ENCODE results near the gene PSD2.

The PSD2 gene

GRCh38 chr5:139795074-139796001, at the start of gene PSD2:
Gene PSD2, plus strand, starts transcription at chr5:139795808. Its CDS starts 13,633 bp downstream, at chr5:139809441.
- no peak for DNase-seq

GRCh38 chr5:139746691-139747582, 48.7 kb upstream of the PSD2 start:
- DNase-seq, result peak; percentile 84 to 91

- peak; percentile 58 to 68 for DNase-seq
Observed at GRCh38 chr5:139747583-139748504, 47.8 kb upstream of the PSD2 start.

GRCh38 chr5:139748505-139748826, 47.1 kb upstream of the PSD2 start:
- no peak for DNase-seq

- no peak for DNase-seq
Observed at GRCh38 chr5:139749242-139749641, 46.4 kb upstream of the PSD2 start.

GRCh38 chr5:139751236-139751635, 44.4 kb upstream of the PSD2 start:
- DNase-seq, result no peak

GRCh38 chr5:139752506-139753473, 42.8 kb upstream of the PSD2 start:
- DNase-seq, result no peak

- DNase-seq, result peak; percentile 22 to 54
Observed at GRCh38 chr5:139755892-139756671, 39.5 kb upstream of the PSD2 start.

GRCh38 chr5:139756971-139757370, 38.6 kb upstream of the PSD2 start:
- DNase-seq, result no peak

- DNase-seq, result no peak
Observed at GRCh38 chr5:139757727-139758509, 37.7 kb upstream of the PSD2 start.

GRCh38 chr5:139758510-139759075, 37.0 kb upstream of the PSD2 start:
- DNase-seq, result no peak

- DNase-seq, result no peak
Observed at GRCh38 chr5:139759219-139759721, 36.3 kb upstream of the PSD2 start.

GRCh38 chr5:139760066-139761056, 35.2 kb upstream of the PSD2 start:
- DNase-seq, result no peak

- DNase-seq, result no peak
Observed at GRCh38 chr5:139761057-139761450, 34.6 kb upstream of the PSD2 start.

GRCh38 chr5:139761501-139761900, 34.1 kb upstream of the PSD2 start:
- no peak for DNase-seq

GRCh38 chr5:139762615-139763170, 32.9 kb upstream of the PSD2 start:
- no peak for DNase-seq

- no peak for DNase-seq
Observed at GRCh38 chr5:139763280-139763929, 32.2 kb upstream of the PSD2 start.
